K562 (cell line): Measurements from ENCODE around the gene LRRC8E. TPM values are rescaled to one million over a fixed set of nuclear protein-coding genes. Genes with fewer than 3 reads are reported as not detected.
A peak's percentile ranks its signal among the peaks of the same experiment; 100 is the strongest.

Experiments used
- AFF4 ChIP-seq: sonication (generic); formaldehyde crosslinking; IDR thresholded peaks from 2 replicates; pipeline ENCODE4 v1.8.0; 2023; ENCODE audit warnings: mild to moderate bottlenecking, missing genetic modification reagents
- ATF1 ChIP-seq, 2 experiments: fragments of 450-650 bp in 1 of 2; IDR thresholded peaks; 2 replicates each; pipeline ENCODE4 v1.6.1; 2016; ENCODE audit warnings: missing compliant biosample characterization in 1 of 2, missing genetic modification characterization in 1 of 2
- CEBPG ChIP-seq, 3 experiments: fragments of 200-800 bp in 1 of 3; sonication (Bioruptor generic) in 1 of 3; sonication (generic) in 1 of 3; formaldehyde crosslinking in 1 of 3; IDR thresholded peaks in 2 of 3; conservative IDR thresholded peaks in 1 of 3; 2 replicates each; pipeline versions ENCODE4 v1.6.1 to v1.8.0; 2016 to 2022; ENCODE audit warnings: missing compliant biosample characterization in 2 of 3, missing genetic modification characterization in 2 of 3, mild to moderate bottlenecking in 1 of 3, missing genetic modification reagents in 1 of 3
- FOXK2 ChIP-seq, 2 experiments: fragments of 450-650 bp; IDR thresholded peaks in 1 of 2; conservative IDR thresholded peaks in 1 of 2; 2 replicates each; pipeline ENCODE4 v1.6.1; 2016; ENCODE audit warnings: low read depth in 2 of 2, mild to moderate bottlenecking in 1 of 2
- GMEB1 ChIP-seq: fragments of 250-450 bp; sonication (Bioruptor Pico); IDR thresholded peaks from 2 replicates; pipeline ENCODE4 v1.4.0; 2020; ENCODE audit warnings: mild to moderate bottlenecking
- HNRNPLL ChIP-seq: fragments of 200-400 bp; formaldehyde crosslinking; IDR thresholded peaks from 2 replicates; pipeline ENCODE4 v1.6.1; 2017; ENCODE audit warnings: low read length, low read depth, mild to moderate bottlenecking; ENCODE audit not compliant: poor library complexity, severe bottlenecking
- IRF2 ChIP-seq: sonication (generic); formaldehyde crosslinking; IDR thresholded peaks from 2 replicates; pipeline ENCODE4 v1.8.1; 2022; ENCODE audit warnings: mild to moderate bottlenecking, missing genetic modification reagents
- MCM5 ChIP-seq: fragments of 450-650 bp; IDR thresholded peaks from 2 replicates; pipeline ENCODE4 v1.6.1; 2016; ENCODE audit warnings: low read depth
- NEUROD1 ChIP-seq: fragments of 150-350 bp; IDR thresholded peaks from 2 replicates; pipeline ENCODE4 v1.6.1; 2014; ENCODE audit warnings: borderline replicate concordance, low read length, low read depth; ENCODE audit not compliant: partially characterized antibody
- NR2C1 ChIP-seq, 2 experiments: fragments of 450-650 bp; IDR thresholded peaks; 2 replicates each; pipeline ENCODE4 v1.6.1; 2017; ENCODE audit warnings: mild to moderate bottlenecking in 2 of 2, antibody characterized with exemption in 1 of 2, inconsistent platforms in 1 of 2, missing compliant biosample characterization in 1 of 2, missing genetic modification characterization in 1 of 2
- NRF1 ChIP-seq, 2 experiments: fragments of 450-650 bp; IDR thresholded peaks in 1 of 2; conservative IDR thresholded peaks in 1 of 2; 2 replicates each; pipeline ENCODE4 v1.6.1; 2014; ENCODE audit warnings: mild to moderate bottlenecking in 2 of 2
- POLR2B ChIP-seq: fragments of 450-650 bp; IDR thresholded peaks from 2 replicates; pipeline ENCODE4 v1.6.1; 2018; ENCODE audit warnings: low read depth; ENCODE audit not compliant: partially characterized antibody
- POLR2G ChIP-seq: fragments of 200-400 bp; formaldehyde crosslinking; IDR thresholded peaks from 2 replicates; pipeline ENCODE4 v1.6.1; 2017; ENCODE audit warnings: low read depth, mild to moderate bottlenecking, antibody characterized with exemption, low read length, moderate library complexity
- PTTG1 ChIP-seq: fragments of 450-650 bp; IDR thresholded peaks from 2 replicates; pipeline ENCODE4 v1.6.1; 2016; ENCODE audit warnings: low read depth, mild to moderate bottlenecking, missing genetic modification characterization, missing compliant biosample characterization
- ZNF143 ChIP-seq: sonication (generic); formaldehyde crosslinking; IDR thresholded peaks from 2 replicates; pipeline ENCODE4 v1.9.0; 2022; ENCODE audit warnings: mild to moderate bottlenecking, missing genetic modification reagents
- ZNF644 ChIP-seq: fragments of 200-800 bp; sonication (Bioruptor generic); IDR thresholded peaks from 2 replicates; pipeline ENCODE4 v1.6.1; 2016; ENCODE audit warnings: low read depth, missing genetic modification characterization, missing compliant biosample characterization
- polyA plus RNA-seq, 8 experiments: library from polyadenylated mRNA; depleted of rRNA in 4 of 8; stranded (reverse) in 5 of 8; unstranded in 3 of 8; fragments of >200 nt; fragmentation: Nextera tagmentation in 2 of 8; fragmentation: Illumina TruSeq in 1 of 8; extraction: Ambion mirVana in 2 of 8; extraction: Trizol in 1 of 8; gene quantifications; 2 replicates each; pipeline versions ENCODE4 v1.2.1 to v1.2.3, GENCODE V29; 2011 to 2014; ENCODE audit warnings: inconsistent platforms in 1 of 8, missing spikeins in 1 of 8
- total RNA-seq, 7 experiments: library from RNA; depleted of rRNA in 6 of 7; stranded (reverse); fragments of >200 nt in 6 of 7; fragmentation: Illumina TruSeq in 2 of 7; extraction: Trizol in 2 of 7; gene quantifications; 2 replicates each; pipeline versions ENCODE4 v1.2.1 to v1.2.3, GENCODE V29; 2011 to 2021; ENCODE audit warnings: low replicate concordance in 1 of 7
- TF ChIP-seq, protein P1 (sequence below): fragments of 250-450 bp; sonication (Bioruptor Pico); IDR thresholded peaks from 2 replicates; pipeline ENCODE4 v1.5.0; 2021

Gene LRRC8E
- total and polyA plus RNA-seq, 9 of the 15 experiments (the other 6 are each of a cell fraction or from before 2014, with no cell fraction given), result 0.08 to 5.7 (median 3.5) TPM; not detected in 1

DNA sequence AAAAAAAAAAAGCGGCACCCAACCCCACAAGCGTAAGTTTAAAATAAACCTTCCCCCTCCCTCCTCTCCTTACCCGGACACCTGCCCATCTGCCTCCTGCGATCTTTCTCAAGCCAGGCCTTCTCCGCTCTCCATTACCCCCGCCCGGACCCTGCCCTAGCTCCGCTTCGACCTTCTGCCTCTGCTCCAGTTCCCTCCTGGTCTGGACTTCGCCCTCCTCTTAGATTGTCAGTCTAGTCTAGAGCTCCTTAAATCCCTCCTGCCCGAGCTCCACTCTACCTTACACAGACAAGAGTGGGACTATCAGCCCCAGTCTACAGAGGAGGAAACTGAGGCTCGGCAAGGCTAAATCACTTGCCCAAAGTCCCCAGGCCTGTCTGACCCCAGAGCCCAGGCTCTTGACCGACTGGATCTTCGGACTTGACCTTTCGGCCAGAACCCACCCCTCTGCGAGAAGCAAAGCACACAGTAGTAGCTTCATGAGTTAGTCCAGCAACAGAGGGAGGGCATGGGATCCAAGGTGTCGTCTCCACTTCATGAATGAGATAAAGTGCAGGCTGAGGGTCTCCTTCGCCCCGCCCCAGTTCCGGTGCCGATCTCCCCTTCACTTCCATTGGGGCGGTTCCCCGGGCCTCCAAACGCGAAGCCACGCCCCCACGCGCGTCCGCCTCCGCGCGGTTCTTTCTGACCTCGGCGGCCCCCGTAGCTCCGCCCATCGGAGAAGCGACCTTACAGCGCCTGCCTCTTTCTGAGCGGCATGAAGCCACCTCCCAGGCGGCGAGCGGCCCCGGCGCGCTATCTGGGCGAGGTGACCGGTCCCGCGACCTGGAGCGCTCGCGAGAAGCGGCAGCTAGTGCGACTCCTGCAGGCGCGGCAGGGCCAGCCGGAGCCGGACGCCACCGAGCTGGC lies 31.6 kb downstream of the LRRC8E start, which contains the start of gene SNAPC2 (continued):
- TF ChIP-seq, protein P1, sequence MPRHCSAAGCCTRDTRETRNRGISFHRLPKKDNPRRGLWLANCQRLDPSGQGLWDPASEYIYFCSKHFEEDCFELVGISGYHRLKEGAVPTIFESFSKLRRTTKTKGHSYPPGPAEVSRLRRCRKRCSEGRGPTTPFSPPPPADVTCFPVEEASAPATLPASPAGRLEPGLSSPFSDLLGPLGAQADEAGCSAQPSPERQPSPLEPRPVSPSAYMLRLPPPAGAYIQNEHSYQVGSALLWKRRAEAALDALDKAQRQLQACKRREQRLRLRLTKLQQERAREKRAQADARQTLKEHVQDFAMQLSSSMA (CRISPR knock-in tag), result no peak
- TF ChIP-seq ZNF644 (tag) (no peak), NEUROD1 (peak; percentile 57), HNRNPLL (no peak), PTTG1 (no peak), IRF2 (CRISPR knock-in tag) (no peak), CEBPG (CRISPR knock-in tag; IDR thresholded peaks at IDR 0.05) (no peak), CEBPG (tag; conservative IDR thresholded peaks at IDR 0.05 in 1 of 2, IDR thresholded peaks at IDR 0.05 in 1 of 2) (no peak), ZNF143 (CRISPR knock-in tag) (no peak), POLR2B (peak; percentile 50), MCM5 (no peak), FOXK2 (conservative IDR thresholded peaks at IDR 0.05 in 1 of 2, IDR thresholded peaks at IDR 0.05 in 1 of 2; ENCODE audit: low read depth in 2 of 2) (no peak), NR2C1 (IDR thresholded peaks at IDR 0.05) (no peak; the same call in 1 of the 2 replicates), NR2C1 (tag; IDR thresholded peaks at IDR 0.05) (peak; percentile 63; the same call in 1 of the 2 replicates), POLR2G (peak; percentile 78), ATF1 (CRISPR knock-in tag; IDR thresholded peaks at IDR 0.05) (no peak), ATF1 (tag; IDR thresholded peaks at IDR 0.05) (peak; percentile 66), GMEB1 (CRISPR knock-in tag) (peak; percentile 24; the same call in 1 of the 2 replicates), AFF4 (CRISPR knock-in tag) (no peak), NRF1 (conservative IDR thresholded peaks at IDR 0.05 in 1 of 2, IDR thresholded peaks at IDR 0.05 in 1 of 2) (peak; percentile 70 to 73)
